Stimulated activated CD4-positive, alpha-beta T cell treated with anti-CD3 and anti-CD28 coated beads, Interleukin-2, amount 100 ng/mL, for 48 hours (primary cell): Measurements from ENCODE around the gene C1orf185.
"Not testable (repeated sequence)": the region's sequence is repeated elsewhere in the genome, so short reads cannot be mapped to it uniquely, and the experiment has no call there.

Experiments
- DNase-seq, 2 donors: peaks; one replicate each; pipeline ENCODE4 v3.0.0-alpha.2; 2020

Gene C1orf185

GRCh38 chr1:51139474-51139873 is 37.4 kb downstream of the C1orf185 start:
- DNase-seq, result no peak

- DNase-seq, result no peak
Measured at GRCh38 chr1:51147394-51147793, 45.4 kb downstream of the C1orf185 start.

- no peak for DNase-seq
Measured at GRCh38 chr1:51154776-51155175, 52.7 kb downstream of the C1orf185 start.

- no peak for DNase-seq
Measured at GRCh38 chr1:51156752-51157151, 54.7 kb downstream of the C1orf185 start.

- no peak for DNase-seq
Measured at GRCh38 chr1:51157395-51157794, 55.4 kb downstream of the C1orf185 start.

- no peak for DNase-seq
Measured at GRCh38 chr1:51158263-51158662, 56.2 kb downstream of the C1orf185 start.

GRCh38 chr1:51162560-51162959 is 60.5 kb downstream of the C1orf185 start:
- DNase-seq, result not testable (repeated sequence)

- no peak for DNase-seq
Measured at GRCh38 chr1:51165540-51165939, 63.5 kb downstream of the C1orf185 start.

GRCh38 chr1:51168266-51168845 is 66.3 kb downstream of the C1orf185 start:
- no peak for DNase-seq

GRCh38 chr1:51168936-51169335 is 66.9 kb downstream of the C1orf185 start:
- no peak for DNase-seq

- no peak for DNase-seq
Measured at GRCh38 chr1:51170342-51170741, 68.3 kb downstream of the C1orf185 start.

GRCh38 chr1:51172811-51173210 is 70.8 kb downstream of the C1orf185 start:
- no peak for DNase-seq

- no peak for DNase-seq
Measured at GRCh38 chr1:51175278-51175677, 73.2 kb downstream of the C1orf185 start.

- DNase-seq, result not testable (repeated sequence)
Measured at GRCh38 chr1:51177988-51178387, 76.0 kb downstream of the C1orf185 start.

- DNase-seq, result no peak
Measured at GRCh38 chr1:51188230-51188629, 86.2 kb downstream of the C1orf185 start.

- DNase-seq, result peak; percentile 40 to 50
Measured at GRCh38 chr1:51189421-51190073, 87.5 kb downstream of the C1orf185 start.

- DNase-seq, result no peak
Measured at GRCh38 chr1:51190961-51191360, 88.9 kb downstream of the C1orf185 start.

- peak; percentile 61 to 62 for DNase-seq
Measured at GRCh38 chr1:51192213-51192843, 90.3 kb downstream of the C1orf185 start.

- no peak for DNase-seq
Measured at GRCh38 chr1:51193564-51193963, 91.5 kb downstream of the C1orf185 start.
